T-helper 2 cell treated with Interferon-gamma antibody and Interleukin-4, amounts not matched to agents 5 μg/mL and 100 μg/mL, for 36 hours (primary cell): Measurements from ENCODE around the gene STXBP5.
"Not testable (repeated sequence)": the region's sequence is repeated elsewhere in the genome, so short reads cannot be mapped to it uniquely, and the experiment has no call there.

Experiments
- DNase-seq: peaks from one replicate; pipeline ENCODE4 v3.0.0; 2021; ENCODE audit warnings: low spot score
- H3K27ac Mint-ChIP-seq: one replicate; pipeline ENCODE4 v1.8.0; 2021; ENCODE audit warnings: mild to moderate bottlenecking, mixed read lengths
- H3K27me3 Mint-ChIP-seq: one replicate; pipeline ENCODE4 v1.8.0; 2021; ENCODE audit warnings: low read depth, mixed read lengths
- H3K36me3 Mint-ChIP-seq: one replicate; pipeline ENCODE4 v1.8.0; 2021; ENCODE audit warnings: low read depth, mixed read lengths
- H3K4me1 Mint-ChIP-seq: one replicate; pipeline ENCODE4 v1.8.0; 2021; ENCODE audit warnings: low read depth, mixed read lengths
- H3K4me3 Mint-ChIP-seq: one replicate; pipeline ENCODE4 v1.8.0; 2022; ENCODE audit warnings: mild to moderate bottlenecking, moderate library complexity, mixed read lengths
- H3K9me3 Mint-ChIP-seq: one replicate; pipeline ENCODE4 v1.8.0; 2021; ENCODE audit warnings: mixed read lengths

STXBP5 gene

GRCh38 chr6:147226877-147227276 lies 22.7 kb downstream of the STXBP5 start:
- Mint-ChIP-seq H3K27ac (no peak overlapping the region), H3K27me3 (no peaks in the 10 kb centered on the region), H3K4me1 (peaks cover 11% of the 10 kb centered on the region), H3K36me3 (peaks cover 17% of the 10 kb centered on the region), H3K4me3 (no peak overlapping the region), H3K9me3 (no peaks in the 10 kb centered on the region)
- no peak for DNase-seq

- H3K9me3 Mint-ChIP-seq = no peaks in the 10 kb centered on the region
- no peak for DNase-seq
- peaks cover 11% of the 10 kb centered on the region for H3K4me1 Mint-ChIP-seq
- H3K27me3 Mint-ChIP-seq = no peaks in the 10 kb centered on the region
- no peak overlapping the region for H3K27ac Mint-ChIP-seq
- peaks cover 15% of the 10 kb centered on the region for H3K36me3 Mint-ChIP-seq
- H3K4me3 Mint-ChIP-seq = no peak overlapping the region
These were observed 23.6 kb downstream of the STXBP5 start for GRCh38 chr6:147227770-147228320.

- no peak for DNase-seq
- Mint-ChIP-seq H3K9me3 (no peaks in the 10 kb centered on the region), H3K4me1 (peaks cover 12% of the 10 kb centered on the region), H3K36me3 (peaks cover 5% of the 10 kb centered on the region), H3K27ac (no peak overlapping the region), H3K4me3 (no peak overlapping the region), H3K27me3 (no peaks in the 10 kb centered on the region)
These were observed 27.4 kb downstream of the STXBP5 start for GRCh38 chr6:147231589-147231988.

GRCh38 chr6:147234685-147235084 lies 30.5 kb downstream of the STXBP5 start:
- no peak for DNase-seq
- Mint-ChIP-seq H3K4me3 (no peak overlapping the region), H3K4me1 (peaks cover 3% of the 10 kb centered on the region), H3K27ac (no peak overlapping the region), H3K36me3 (peaks cover 12% of the 10 kb centered on the region), H3K9me3 (no peaks in the 10 kb centered on the region), H3K27me3 (no peaks in the 10 kb centered on the region)

GRCh38 chr6:147238164-147238563 lies 33.9 kb downstream of the STXBP5 start:
- no peaks in the 10 kb centered on the region for H3K27me3 Mint-ChIP-seq

GRCh38 chr6:147238906-147239305 lies 34.7 kb downstream of the STXBP5 start:
- Mint-ChIP-seq H3K27ac (no peak overlapping the region), H3K27me3 (no peaks in the 10 kb centered on the region), H3K36me3 (peaks cover 20% of the 10 kb centered on the region), H3K9me3 (no peaks in the 10 kb centered on the region), H3K4me1 (peaks cover 2% of the 10 kb centered on the region), H3K4me3 (no peak overlapping the region)
- DNase-seq = no peak

More at GRCh38 chr6:147238164-147238563, 33.9 kb downstream of the STXBP5 start:
- Mint-ChIP-seq H3K27ac (no peak overlapping the region), H3K4me1 (peaks cover 2% of the 10 kb centered on the region), H3K4me3 (no peak overlapping the region), H3K9me3 (no peaks in the 10 kb centered on the region), H3K36me3 (peaks cover 20% of the 10 kb centered on the region)
- no peak for DNase-seq

GRCh38 chr6:147244832-147245231 lies 40.6 kb downstream of the STXBP5 start:
- Mint-ChIP-seq H3K27ac (no peak overlapping the region), H3K4me1 (peaks cover 8% of the 10 kb centered on the region), H3K9me3 (no peaks in the 10 kb centered on the region), H3K27me3 (no peaks in the 10 kb centered on the region), H3K4me3 (no peak overlapping the region), H3K36me3 (peaks cover 34% of the 10 kb centered on the region)
- DNase-seq = no peak

GRCh38 chr6:147245693-147246092 lies 41.5 kb downstream of the STXBP5 start:
- peaks cover 8% of the 10 kb centered on the region for H3K4me1 Mint-ChIP-seq
- DNase-seq = no peak
- no peak overlapping the region for H3K27ac Mint-ChIP-seq
- H3K9me3 Mint-ChIP-seq = no peaks in the 10 kb centered on the region
- H3K36me3 Mint-ChIP-seq = peaks cover 39% of the 10 kb centered on the region
- H3K27me3 Mint-ChIP-seq = no peaks in the 10 kb centered on the region
- H3K4me3 Mint-ChIP-seq = no peak overlapping the region

- Mint-ChIP-seq H3K36me3 (peaks cover 48% of the 10 kb centered on the region), H3K9me3 (peaks cover 4% of the 10 kb centered on the region), H3K4me3 (no peak overlapping the region), H3K4me1 (peaks cover 8% of the 10 kb centered on the region), H3K27ac (no peak overlapping the region), H3K27me3 (no peaks in the 10 kb centered on the region)
- DNase-seq = no peak
These were observed 42.8 kb downstream of the STXBP5 start for GRCh38 chr6:147246853-147247635.

- H3K9me3 Mint-ChIP-seq = peaks cover 12% of the 10 kb centered on the region
- no peak overlapping the region for H3K4me3 Mint-ChIP-seq
- H3K36me3 Mint-ChIP-seq = peaks cover 58% of the 10 kb centered on the region
- no peak overlapping the region for H3K27ac Mint-ChIP-seq
- DNase-seq = no peak
- H3K27me3 Mint-ChIP-seq = no peaks in the 10 kb centered on the region
- H3K4me1 Mint-ChIP-seq = peaks cover 8% of the 10 kb centered on the region
These were observed 44.6 kb downstream of the STXBP5 start for GRCh38 chr6:147248859-147249258.

GRCh38 chr6:147251072-147251471 lies 46.9 kb downstream of the STXBP5 start:
- H3K27ac Mint-ChIP-seq = no peak overlapping the region

GRCh38 chr6:147254929-147255473 lies 50.8 kb downstream of the STXBP5 start:
- Mint-ChIP-seq H3K36me3 (peaks cover 38% of the 10 kb centered on the region), H3K9me3 (peaks cover 12% of the 10 kb centered on the region)
- DNase-seq, H3K27ac Mint-ChIP-seq, H3K27me3 Mint-ChIP-seq, H3K4me1 Mint-ChIP-seq, H3K4me3 Mint-ChIP-seq: not testable (repeated sequence)

More at GRCh38 chr6:147251072-147251471, 46.9 kb downstream of the STXBP5 start:
- no peaks in the 10 kb centered on the region for H3K27me3 Mint-ChIP-seq
- peaks cover 57% of the 10 kb centered on the region for H3K36me3 Mint-ChIP-seq
- peaks cover under 1% of the 10 kb centered on the region for H3K4me1 Mint-ChIP-seq
- no peak overlapping the region for H3K4me3 Mint-ChIP-seq
- no peak for DNase-seq
- H3K9me3 Mint-ChIP-seq = peaks cover 12% of the 10 kb centered on the region

- Mint-ChIP-seq H3K4me1 (no peaks in the 10 kb centered on the region), H3K9me3 (peaks cover 12% of the 10 kb centered on the region), H3K27ac (no peak overlapping the region), H3K36me3 (peaks cover 28% of the 10 kb centered on the region), H3K27me3 (no peaks in the 10 kb centered on the region), H3K4me3 (no peak overlapping the region)
- DNase-seq = no peak
These were observed 51.9 kb downstream of the STXBP5 start for GRCh38 chr6:147255948-147256674.

- peaks cover 2% of the 10 kb centered on the region for H3K9me3 Mint-ChIP-seq
- DNase-seq = no peak
- no peak overlapping the region for H3K4me3 Mint-ChIP-seq
- no peaks in the 10 kb centered on the region for H3K27me3 Mint-ChIP-seq
- no peaks in the 10 kb centered on the region for H3K4me1 Mint-ChIP-seq
- peaks cover 12% of the 10 kb centered on the region for H3K36me3 Mint-ChIP-seq
- no peak overlapping the region for H3K27ac Mint-ChIP-seq
These were observed 53.5 kb downstream of the STXBP5 start for GRCh38 chr6:147257760-147258159.
